GM12878 (cell line): ENCODE data around the gene LLCFC1. TPM values are rescaled to one million over a fixed set of nuclear protein-coding genes. Genes with fewer than 3 reads are reported as not detected.

Experiments
- ATAC-seq: fragments of 200-7000 bp; cut with Tn5 transposase; 3 replicates; pipeline ENCODE4 v1.9.1; 2020; ENCODE audit warnings: mild to moderate bottlenecking, moderate library complexity
- BruUV-seq: library from RNA; stranded (reverse); fragments of 400-500 nt; replicated peaks from 2 replicates; lab custom pipeline; 2021; lab: Mats Ljungman, UMichigan
- CTCF ChIA-PET: fragments of 300-600 bp; sonication (Branson Sonifier 250); formaldehyde crosslinking; extraction: SDS; loops from one replicate; lab custom pipeline; 2021; ENCODE audit warnings: inconsistent platforms; lab: Yijun Ruan, JAX
- POLR2A ChIA-PET: fragments of 350-600 bp; formaldehyde crosslinking; extraction: SDS; loops from one replicate; lab custom pipeline; 2021; ENCODE audit warnings: inconsistent platforms; lab: Charles Lee
- RAD21 ChIA-PET: fragments of 300-600 bp; sonication (Branson Sonifier 250); formaldehyde crosslinking; loops from one replicate; lab custom pipeline; 2023; ENCODE audit warnings: antibody characterized with exemption; ENCODE audit not compliant: unreplicated experiment; lab: Charles Lee
- SMC1A ChIA-PET: fragments of 300-600 bp; sonication (Branson Sonifier 250); formaldehyde crosslinking; loops from one replicate; lab custom pipeline; 2023; ENCODE audit not compliant: unreplicated experiment, uncharacterized antibody; lab: Charles Lee
- DNase-seq: peaks from one replicate; pipeline ENCODE4 v3.0.0-alpha.2; 2011; ENCODE audit warnings: low read depth, low spot score
- FAIRE-seq: peaks from 3 replicates; lab custom pipeline; 2011; peaks lifted over from hg19 to GRCh38; lab: Jason Lieb, UNC
- H2AFZ ChIP-seq: 2 replicates; pipeline ENCODE4 v1.6.0; 2011; ENCODE audit warnings: low read depth, low read length, control low read depth; ENCODE audit not compliant: control insufficient read depth
- H3K27ac ChIP-seq: 2 replicates; pipeline ENCODE4 v1.5.1; 2011; ENCODE audit warnings: control low read depth; ENCODE audit not compliant: control insufficient read depth, insufficient read depth
- H3K27me3 ChIP-seq, 2 experiments: replicated peaks in 1 of 2; 2 replicates each; pipeline versions ENCODE4 v1.6.0 to v1.6.1; 2011; ENCODE audit warnings: low read length in 1 of 2; ENCODE audit not compliant: control insufficient read depth in 2 of 2, insufficient read depth in 2 of 2
- H3K36me3 ChIP-seq, 2 experiments: 2 replicates each; pipeline ENCODE4 v1.5.1; 2011; ENCODE audit warnings: low read length in 1 of 2; ENCODE audit not compliant: control insufficient read depth in 2 of 2, insufficient read depth in 2 of 2
- H3K4me1 ChIP-seq: 2 replicates; pipeline ENCODE4 v1.6.1; 2011; ENCODE audit warnings: mild to moderate bottlenecking, low read length, moderate library complexity, mixed read lengths; ENCODE audit not compliant: control insufficient read depth, insufficient read depth
- H3K4me2 ChIP-seq: 2 replicates; pipeline ENCODE4 v1.6.0; 2011; ENCODE audit warnings: control low read depth; ENCODE audit not compliant: control insufficient read depth, insufficient read depth
- H3K4me3 ChIP-seq: fragments of 200-600 bp; sonication (generic); 2 replicates; pipeline ENCODE4 v1.5.1; 2016
- H3K79me2 ChIP-seq: 2 replicates; pipeline ENCODE4 v1.6.0; 2011; ENCODE audit warnings: low read length; ENCODE audit not compliant: control insufficient read depth, insufficient read depth
- H3K9ac ChIP-seq: 2 replicates; pipeline ENCODE4 v1.8.0; 2011; ENCODE audit warnings: low read length, control low read depth, mixed read lengths; ENCODE audit not compliant: control insufficient read depth, insufficient read depth
- H3K9me3 ChIP-seq: replicated peaks from 3 replicates; pipeline ENCODE4 v1.5.1; 2011; ENCODE audit warnings: mild to moderate bottlenecking, low read length; ENCODE audit not compliant: control insufficient read depth, insufficient read depth
- H4K20me1 ChIP-seq: 2 replicates; pipeline ENCODE4 v1.6.0; 2011; ENCODE audit not compliant: control insufficient read depth, insufficient read depth
- GABPA ChIP-seq: IDR thresholded peaks from 2 replicates; pipeline ENCODE4 v1.6.1; 2014; ENCODE audit warnings: antibody characterized with exemption, low read depth, mild to moderate bottlenecking, inconsistent platforms
- GATAD2B ChIP-seq: fragments of 450-650 bp; conservative IDR thresholded peaks from 2 replicates; pipeline ENCODE4 v1.6.1; 2017; ENCODE audit warnings: low read depth, mild to moderate bottlenecking, moderate library complexity
- MAX ChIP-seq: IDR thresholded peaks from 2 replicates; pipeline ENCODE4 v1.6.1; 2012; ENCODE audit warnings: low read depth, low read length, improper control_type of control experiment
- PKNOX1 ChIP-seq: fragments of 450-650 bp; IDR thresholded peaks from 2 replicates; pipeline ENCODE4 v1.6.1; 2016; ENCODE audit warnings: mild to moderate bottlenecking
- POLR2AphosphoS2 ChIP-seq: IDR thresholded peaks from 2 replicates; pipeline ENCODE4 v1.6.1; 2011; ENCODE audit warnings: low read depth, mild to moderate bottlenecking, low read length, improper control_type of control experiment, moderate library complexity
- SREBF1 ChIP-seq: IDR thresholded peaks from 2 replicates; pipeline ENCODE4 v1.6.1; 2012; ENCODE audit warnings: mild to moderate bottlenecking, low read length
- ZNF207 ChIP-seq: fragments of 450-650 bp; IDR thresholded peaks from 2 replicates; pipeline ENCODE4 v1.6.1; 2014; ENCODE audit warnings: antibody characterized with exemption, mild to moderate bottlenecking, borderline replicate concordance
- WGBS: methylation state at CpG from one replicate; pipeline ENCODE4 v1.1.6; 2016; ENCODE audit warnings: low lambda C conversion rate; ENCODE audit not compliant: insufficient replicate concordance, insufficient coverage; ENCODE audit errors: missing lambda C conversion rate; 5-methylcytosine and 5-hydroxymethylcytosine counted together
- in situ Hi-C: fragments of 300-500 bp; cut with MboI; formaldehyde crosslinking; loops from 9 replicates; pipeline ENCODE4 v1.14.3; 2018; ENCODE audit warnings: mixed read lengths
- intact Hi-C: fragments of 100-400 bp; cut with micrococcal nuclease; formaldehyde crosslinking; loops from one replicate; pipeline ENCODE4 v1.14.2; 2022; ENCODE audit not compliant: unreplicated experiment
- polyA plus RNA-seq, 11 experiments: library from polyadenylated mRNA; depleted of rRNA in 4 of 11; unstranded in 6 of 11; stranded (reverse) in 5 of 11; fragments of >200 nt; fragmentation: Nextera tagmentation in 4 of 11; fragmentation: Illumina TruSeq in 1 of 11; extraction: Ambion mirVana in 4 of 11; extraction: Trizol in 1 of 11; gene quantifications; 1 replicate in 1 of 11; 2 replicates in 10 of 11; pipeline versions ENCODE4 v1.2.1 to v1.2.3, GENCODE V29; 2011 to 2016; ENCODE audit warnings: inconsistent platforms in 2 of 11, missing spikeins in 2 of 11, low read depth in 1 of 11
- total RNA-seq, 4 experiments: library from RNA; depleted of rRNA in 3 of 4; stranded (reverse); fragments of >200 nt in 3 of 4; fragmentation: Illumina TruSeq in 1 of 4; extraction: Trizol in 1 of 4; gene quantifications; 2 replicates each; pipeline versions ENCODE4 v1.2.1 to v1.2.3, GENCODE V29; 2013 to 2021

LLCFC1 gene
- total and polyA plus RNA-seq, 10 of the 15 experiments (the other 5 are each of a cell fraction or from before 2014, with no cell fraction given): not detected

GRCh38 chr7:142938611-142939010 lies 673 bp upstream of the LLCFC1 start:
- no peak overlapping the region for H3K4me2 ChIP-seq
- ATAC-seq (no peak), FAIRE-seq (no peak), DNase-seq (no peak)
- intact Hi-C loops: no loop called here
- H2AFZ ChIP-seq: no peak overlapping the region
- no peaks in the 10 kb centered on the region; the same call in 2 of the 3 replicates for H3K9me3 ChIP-seq
- H3K27ac ChIP-seq: no peak overlapping the region
- no TSS peak for BruUV-seq
- ChIA-PET RAD21 (no interaction called here), CTCF (no interaction called here), SMC1A (no interaction called here), POLR2A (no interaction called here)
- in situ Hi-C loops: no loop called here
- TF ChIP-seq POLR2AphosphoS2 (no peak), MAX (no peak), GATAD2B (no peak), SREBF1 (no peak), GABPA (no peak), PKNOX1 (no peak), ZNF207 (no peak)
- no peak overlapping the region for H3K9ac ChIP-seq
- no peaks in the 10 kb centered on the region for H3K36me3 ChIP-seq
- 85% methylated on average over 4 of the region's 4 CpGs for WGBS
- H3K79me2 ChIP-seq: no peaks in the 10 kb centered on the region
- no peak overlapping the region for H3K4me3 ChIP-seq
- no peaks in the 10 kb centered on the region; a peak in 1 of 4 replicates for H3K27me3 ChIP-seq
- no peaks in the 10 kb centered on the region for H4K20me1 ChIP-seq
- H3K4me1 ChIP-seq: no peaks in the 10 kb centered on the region
